Tibial artery (tissue), 4 donors: Measurements from ENCODE around the gene PLLP.

ENCODE experiments used
- DNase-seq, 2 donors: peaks; one replicate each; pipeline ENCODE4 v3.0.0-alpha.2; 2019
- H3K27ac ChIP-seq, 2 donors: fragments of 200-600 bp; sonication (generic) in 1 of 2; 1 replicate in 1 of 2; 2 replicates in 1 of 2; pipeline ENCODE4 v1.5.1; 2018 to 2019; ENCODE audit warnings: mild to moderate bottlenecking in 1 of 2
- H3K27me3 ChIP-seq, 2 donors: fragments of 200-600 bp; sonication (generic) in 1 of 2; one replicate each; pipeline versions ENCODE4 v1.5.1 to v1.6.0; 2016 to 2019
- H3K36me3 ChIP-seq, 3 donors: fragments of 200-600 bp; sonication (generic) in 2 of 3; one replicate each; pipeline ENCODE4 v1.5.1; 2016 to 2019; ENCODE audit warnings: mild to moderate bottlenecking in 2 of 3
- H3K4me1 ChIP-seq, 4 donors: fragments of 200-600 bp; sonication (generic) in 2 of 4; 1 replicate in 3 of 4; 2 replicates in 1 of 4; pipeline ENCODE4 v1.5.1; 2016 to 2019
- H3K4me3 ChIP-seq, 2 donors: fragments of 200-600 bp; sonication (generic) in 1 of 2; 1 replicate in 1 of 2; 2 replicates in 1 of 2; pipeline ENCODE4 v1.5.1; 2018 to 2019; ENCODE audit warnings: mild to moderate bottlenecking in 2 of 2
- H3K9me3 ChIP-seq, 3 donors: fragments of 200-600 bp; sonication (generic) in 1 of 3; one replicate each; pipeline ENCODE4 v1.5.1; 2016 to 2019
- intact Hi-C: fragments of 100-400 bp; cut with DNase I; formaldehyde crosslinking; loops from one replicate; pipeline ENCODE4 v1.15.0; 2023; ENCODE audit warnings: low total_unique reads
- TF ChIP-seq, protein P1 (sequence below), 2 experiments: fragments of 200-600 bp in 1 of 2; fragments of 450-650 bp in 1 of 2; IDR thresholded peaks; one replicate each; pipeline ENCODE4 v1.5.1; 2017 to 2019; ENCODE audit warnings: antibody characterized with exemption in 2 of 2, mild to moderate bottlenecking in 1 of 2, moderate library complexity in 1 of 2

PLLP gene

DNA sequence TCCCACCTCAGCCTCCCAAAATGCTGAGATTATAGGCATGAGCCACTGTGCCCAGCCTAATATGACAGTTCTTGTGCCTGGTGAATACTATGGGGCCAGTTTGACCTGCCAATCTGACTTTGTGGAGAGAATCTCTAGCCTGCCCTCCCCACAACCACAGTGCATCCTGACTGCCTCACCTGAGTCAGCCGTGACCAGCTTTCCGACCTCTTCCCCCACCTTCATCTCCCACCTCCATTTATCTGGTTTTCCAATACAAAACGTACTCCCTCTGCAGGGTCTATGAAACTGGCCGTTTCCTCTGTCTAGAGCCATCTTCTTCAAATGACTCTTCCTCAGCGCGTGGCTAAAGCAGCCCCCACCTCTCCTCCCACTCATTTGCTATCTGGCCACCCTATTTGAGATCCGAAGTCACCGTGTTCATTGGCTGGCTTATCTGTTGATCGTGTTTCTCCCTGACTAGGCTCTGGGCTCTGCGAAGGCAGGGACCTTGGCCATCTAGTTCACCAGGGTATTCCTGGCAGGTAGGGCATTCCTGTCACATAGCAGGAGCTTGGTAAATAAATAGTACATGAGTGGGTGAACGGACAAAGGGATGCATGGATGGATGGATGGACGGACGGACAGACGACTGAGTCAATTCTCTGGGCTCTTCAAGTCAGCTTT lies 22.3 kb upstream of the PLLP start:
- no peaks in the 10 kb centered on the region for H3K9me3 ChIP-seq
- TF ChIP-seq, protein P1, sequence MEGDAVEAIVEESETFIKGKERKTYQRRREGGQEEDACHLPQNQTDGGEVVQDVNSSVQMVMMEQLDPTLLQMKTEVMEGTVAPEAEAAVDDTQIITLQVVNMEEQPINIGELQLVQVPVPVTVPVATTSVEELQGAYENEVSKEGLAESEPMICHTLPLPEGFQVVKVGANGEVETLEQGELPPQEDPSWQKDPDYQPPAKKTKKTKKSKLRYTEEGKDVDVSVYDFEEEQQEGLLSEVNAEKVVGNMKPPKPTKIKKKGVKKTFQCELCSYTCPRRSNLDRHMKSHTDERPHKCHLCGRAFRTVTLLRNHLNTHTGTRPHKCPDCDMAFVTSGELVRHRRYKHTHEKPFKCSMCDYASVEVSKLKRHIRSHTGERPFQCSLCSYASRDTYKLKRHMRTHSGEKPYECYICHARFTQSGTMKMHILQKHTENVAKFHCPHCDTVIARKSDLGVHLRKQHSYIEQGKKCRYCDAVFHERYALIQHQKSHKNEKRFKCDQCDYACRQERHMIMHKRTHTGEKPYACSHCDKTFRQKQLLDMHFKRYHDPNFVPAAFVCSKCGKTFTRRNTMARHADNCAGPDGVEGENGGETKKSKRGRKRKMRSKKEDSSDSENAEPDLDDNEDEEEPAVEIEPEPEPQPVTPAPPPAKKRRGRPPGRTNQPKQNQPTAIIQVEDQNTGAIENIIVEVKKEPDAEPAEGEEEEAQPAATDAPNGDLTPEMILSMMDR (IDR thresholded peaks at IDR 0.05), result no peak
- no peak overlapping the region for H3K4me3 ChIP-seq
- H3K36me3 ChIP-seq, result no peaks in the 10 kb centered on the region
- peaks cover 5 to 47% (median 30%) of the 10 kb centered on the region in 4 donors for H3K4me1 ChIP-seq
- peak overlapping the region; percentile 88 to 89 for H3K27ac ChIP-seq
- no peaks in the 10 kb centered on the region for H3K27me3 ChIP-seq
- intact Hi-C loops, result loop anchor here (10.0 kb wide), 2 partner anchors 228 to 498 kb away; partner anchors contain the start of genes CCDC102A and KIFC3
- peak in 1 of 2 donors; percentile 59 for DNase-seq

DNA sequence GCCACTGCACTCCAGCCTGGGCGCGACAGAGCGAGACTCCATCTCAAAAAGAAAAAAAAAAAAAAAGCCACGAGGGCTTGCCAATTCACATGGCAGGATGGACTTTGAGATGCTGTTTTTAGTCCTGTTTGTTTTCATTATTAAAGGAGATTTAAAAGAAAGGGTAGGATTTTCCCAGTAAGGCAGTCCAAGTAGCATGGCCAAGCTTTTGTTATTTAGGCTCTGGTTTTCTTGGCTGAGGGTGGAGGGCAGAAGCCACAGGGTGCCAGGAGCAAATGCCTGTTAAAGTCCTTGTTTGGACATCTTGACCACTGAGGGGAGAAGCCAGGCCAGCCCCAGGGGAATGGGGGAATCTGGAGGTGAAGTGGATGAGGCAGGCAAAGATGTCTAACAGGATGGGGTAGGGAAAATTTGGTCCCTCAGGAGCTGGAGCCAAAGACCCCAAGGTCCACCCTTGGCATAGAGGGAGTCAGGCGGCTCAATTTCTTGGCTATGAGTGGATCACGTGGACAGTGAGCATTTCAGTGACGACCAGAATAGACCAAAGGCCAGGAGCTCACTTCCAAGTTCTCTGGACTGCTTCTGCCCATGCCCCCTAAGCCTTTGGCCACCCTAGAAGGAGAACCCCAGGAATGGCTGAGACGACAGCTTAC lies 20.8 kb upstream of the PLLP start:
- no peak overlapping the region for H3K4me3 ChIP-seq
- no peaks in the 10 kb centered on the region for H3K9me3 ChIP-seq
- intact Hi-C loops, result loop anchor here (2.0 to 10.0 kb wide), 3 partner anchors 68 to 500 kb away; partner anchors contain the start of genes CCDC102A, CX3CL1 and KIFC3
- peaks cover 0 to 42% (median 27%) of the 10 kb centered on the region in 4 donors for H3K4me1 ChIP-seq
- no peaks in the 10 kb centered on the region for H3K36me3 ChIP-seq
- peak overlapping the region; percentile 88 to 89 for H3K27ac ChIP-seq
- DNase-seq, result peak; percentile 87 to 97
- no peaks in the 10 kb centered on the region for H3K27me3 ChIP-seq
- TF ChIP-seq, protein P1 (IDR thresholded peaks at IDR 0.05), result no peak

DNA sequence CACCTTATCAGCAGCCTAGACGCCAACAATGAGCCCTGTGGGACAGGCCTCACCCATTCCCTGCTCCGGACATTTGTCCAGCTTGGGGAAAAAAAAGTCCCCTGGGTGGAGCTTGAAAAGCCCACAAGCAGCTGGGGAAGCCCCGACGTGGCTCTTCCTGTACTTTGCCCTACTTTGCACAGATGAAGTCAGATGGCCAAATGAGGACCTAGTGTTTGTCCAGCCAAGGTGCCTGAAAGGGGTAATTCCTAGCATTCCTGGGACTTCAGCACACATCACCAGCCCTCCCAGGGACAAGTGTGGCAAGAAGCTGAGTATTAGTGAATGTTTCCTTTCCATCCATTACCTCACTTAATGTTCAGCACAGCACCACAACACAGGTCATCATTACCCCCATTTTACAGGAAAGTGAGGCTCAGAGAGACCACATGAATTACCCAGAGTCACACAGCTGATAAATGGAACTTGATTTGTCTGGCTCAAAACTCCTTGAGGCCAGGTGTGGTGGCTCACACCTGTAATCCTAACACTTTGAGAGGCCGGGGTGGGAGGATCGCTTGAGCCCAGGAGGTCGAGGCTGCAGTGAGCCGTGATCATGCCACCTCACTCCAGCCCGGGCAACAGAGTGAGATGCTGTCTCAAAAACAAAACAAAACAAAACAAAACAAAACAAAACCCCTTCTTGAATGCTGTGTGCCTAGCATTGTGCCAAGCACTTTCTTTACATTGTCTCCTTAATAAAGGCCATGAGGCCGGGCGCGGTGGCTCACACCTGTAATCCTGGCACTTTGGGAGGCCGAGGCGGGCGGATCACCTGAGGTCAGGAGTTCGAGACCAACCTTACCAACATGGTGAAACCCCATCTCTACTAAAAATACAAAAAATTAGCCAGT lies 19.9 kb upstream of the PLLP start:
- Histone ChIP-seq H3K4me3 (no peak overlapping the region), H3K36me3 (no peaks in the 10 kb centered on the region), H3K4me1 (peaks cover 0 to 40% (median 27%) of the 10 kb centered on the region in 4 donors), H3K27me3 (no peaks in the 10 kb centered on the region), H3K9me3 (no peaks in the 10 kb centered on the region), H3K27ac (peak overlapping the region; percentile 88 to 89)
- intact Hi-C loops, result loop anchor here (2.0 to 10.0 kb wide), 3 partner anchors 68 to 500 kb away; partner anchors contain the start of genes CCDC102A, CX3CL1 and KIFC3
- TF ChIP-seq, protein P1 (IDR thresholded peaks at IDR 0.05), result no peak
- peak; percentile 84 to 92 for DNase-seq

DNA sequence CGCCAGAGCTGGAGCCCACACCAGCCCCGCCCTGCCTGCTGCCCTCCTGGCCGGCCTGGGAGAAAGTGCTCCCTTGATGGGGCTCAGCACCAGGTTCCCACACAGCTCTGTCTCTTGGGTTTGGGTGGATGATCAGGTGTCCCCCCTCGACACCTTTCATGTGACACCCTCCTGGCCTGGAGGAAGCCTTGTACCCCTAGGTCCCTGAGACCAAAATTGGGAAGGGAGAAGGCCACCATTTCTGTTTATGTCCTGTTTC lies 19.4 kb upstream of the PLLP start:
- Histone ChIP-seq H3K9me3 (no peaks in the 10 kb centered on the region), H3K4me3 (no peak overlapping the region), H3K27ac (peak overlapping the region; percentile 88 to 89), H3K36me3 (no peaks in the 10 kb centered on the region), H3K4me1 (peaks cover 0 to 46% (median 30%) of the 10 kb centered on the region in 4 donors), H3K27me3 (no peaks in the 10 kb centered on the region)
- intact Hi-C loops, result loop anchor here (2.0 to 10.0 kb wide), 3 partner anchors 69 to 501 kb away; partner anchors contain the start of genes CCDC102A, CX3CL1 and KIFC3
- DNase-seq, result peak in 1 of 2 donors; percentile 70
- TF ChIP-seq, protein P1 (IDR thresholded peaks at IDR 0.05), result no peak
